Esophagus muscularis mucosa (tissue), 4 donors: ENCODE measurements around the gene KCNH1.
"Not testable (repeated sequence)": the region's sequence is repeated elsewhere in the genome, so short reads cannot be mapped to it uniquely, and the experiment has no call there.

Experiments used
- EP300 ChIP-seq: sonication (generic); formaldehyde crosslinking; IDR thresholded peaks from one replicate; pipeline ENCODE4 v1.6.1; 2017; ENCODE audit warnings: antibody characterized with exemption
- POLR2A ChIP-seq: fragments of 450-650 bp; IDR thresholded peaks from one replicate; pipeline ENCODE4 v1.6.1; 2017; ENCODE audit warnings: antibody characterized with exemption, moderate library complexity, mild to moderate bottlenecking, low read depth
- POLR2AphosphoS5 ChIP-seq, 2 donors: sonication (generic); formaldehyde crosslinking; IDR thresholded peaks; one replicate each; pipeline ENCODE4 v1.6.1; 2017; ENCODE audit warnings: antibody characterized with exemption in 2 of 2
- TF ChIP-seq, protein P1 (sequence below), 3 experiments: fragments of 200-600 bp in 2 of 3; fragments of 450-650 bp in 1 of 3; sonication (generic) in 2 of 3; IDR thresholded peaks; one replicate each; pipeline ENCODE4 v1.5.1; 2017 to 2019; ENCODE audit warnings: antibody characterized with exemption in 3 of 3, mild to moderate bottlenecking in 2 of 3, moderate library complexity in 1 of 3

DNA sequence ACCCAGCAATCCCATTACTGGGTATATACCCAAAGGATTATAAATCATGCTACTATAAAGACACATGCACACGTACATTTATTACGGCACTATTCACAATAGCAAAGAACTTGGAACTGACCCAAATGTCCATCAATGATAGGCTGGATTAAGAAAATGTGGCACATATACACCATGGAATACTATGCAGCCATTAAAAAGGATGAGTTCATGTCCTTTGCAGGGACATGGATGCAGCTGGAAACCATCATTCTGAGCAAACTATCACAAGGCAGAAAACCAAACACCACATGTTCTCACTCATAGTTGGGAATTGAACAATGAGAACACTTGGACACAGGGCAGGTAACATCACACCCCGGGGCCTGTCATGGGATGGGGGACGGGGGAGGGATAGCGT lies 52.5 kb downstream of the KCNH1 start:
- TF ChIP-seq, protein P1, sequence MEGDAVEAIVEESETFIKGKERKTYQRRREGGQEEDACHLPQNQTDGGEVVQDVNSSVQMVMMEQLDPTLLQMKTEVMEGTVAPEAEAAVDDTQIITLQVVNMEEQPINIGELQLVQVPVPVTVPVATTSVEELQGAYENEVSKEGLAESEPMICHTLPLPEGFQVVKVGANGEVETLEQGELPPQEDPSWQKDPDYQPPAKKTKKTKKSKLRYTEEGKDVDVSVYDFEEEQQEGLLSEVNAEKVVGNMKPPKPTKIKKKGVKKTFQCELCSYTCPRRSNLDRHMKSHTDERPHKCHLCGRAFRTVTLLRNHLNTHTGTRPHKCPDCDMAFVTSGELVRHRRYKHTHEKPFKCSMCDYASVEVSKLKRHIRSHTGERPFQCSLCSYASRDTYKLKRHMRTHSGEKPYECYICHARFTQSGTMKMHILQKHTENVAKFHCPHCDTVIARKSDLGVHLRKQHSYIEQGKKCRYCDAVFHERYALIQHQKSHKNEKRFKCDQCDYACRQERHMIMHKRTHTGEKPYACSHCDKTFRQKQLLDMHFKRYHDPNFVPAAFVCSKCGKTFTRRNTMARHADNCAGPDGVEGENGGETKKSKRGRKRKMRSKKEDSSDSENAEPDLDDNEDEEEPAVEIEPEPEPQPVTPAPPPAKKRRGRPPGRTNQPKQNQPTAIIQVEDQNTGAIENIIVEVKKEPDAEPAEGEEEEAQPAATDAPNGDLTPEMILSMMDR (IDR thresholded peaks at IDR 0.05), result not testable (repeated sequence)
- TF ChIP-seq POLR2A; POLR2AphosphoS5 (IDR thresholded peaks at IDR 0.05); EP300: not testable (repeated sequence)
